Duodenal mucosa (tissue), 2 donors: ENCODE measurements around the gene RHOG.

Source experiments
- H3K27ac ChIP-seq: one replicate; pipeline ENCODE4 v1.7.0; 2013; ENCODE audit warnings: low read depth, low read length
- H3K27me3 ChIP-seq, 2 donors: one replicate each; pipeline ENCODE4 v1.7.0; 2013; ENCODE audit warnings: low read length in 2 of 2, control low read depth in 1 of 2; ENCODE audit not compliant: insufficient read depth in 2 of 2, control insufficient read depth in 1 of 2
- H3K36me3 ChIP-seq, 2 donors: one replicate each; pipeline ENCODE4 v1.7.0; 2013; ENCODE audit warnings: low read length in 2 of 2, control low read depth in 1 of 2; ENCODE audit not compliant: insufficient read depth in 2 of 2, control insufficient read depth in 1 of 2
- H3K4me1 ChIP-seq, 2 donors: one replicate each; pipeline ENCODE4 v1.7.0; 2013; ENCODE audit warnings: low read length in 2 of 2, control low read depth in 1 of 2; ENCODE audit not compliant: insufficient read depth in 2 of 2, control insufficient read depth in 1 of 2
- H3K4me3 ChIP-seq, 2 donors: one replicate each; pipeline ENCODE4 v1.7.0; 2013; ENCODE audit warnings: low read length in 2 of 2, low read depth in 1 of 2
- H3K9ac ChIP-seq, 2 donors: one replicate each; pipeline ENCODE4 v1.7.0; 2013; ENCODE audit warnings: low read length in 2 of 2, low read depth in 1 of 2
- H3K9me3 ChIP-seq, 2 donors: one replicate each; pipeline ENCODE4 v1.7.0; 2013; ENCODE audit warnings: low read length in 2 of 2, control low read depth in 1 of 2; ENCODE audit not compliant: control insufficient read depth in 1 of 2

Gene RHOG

DNA sequence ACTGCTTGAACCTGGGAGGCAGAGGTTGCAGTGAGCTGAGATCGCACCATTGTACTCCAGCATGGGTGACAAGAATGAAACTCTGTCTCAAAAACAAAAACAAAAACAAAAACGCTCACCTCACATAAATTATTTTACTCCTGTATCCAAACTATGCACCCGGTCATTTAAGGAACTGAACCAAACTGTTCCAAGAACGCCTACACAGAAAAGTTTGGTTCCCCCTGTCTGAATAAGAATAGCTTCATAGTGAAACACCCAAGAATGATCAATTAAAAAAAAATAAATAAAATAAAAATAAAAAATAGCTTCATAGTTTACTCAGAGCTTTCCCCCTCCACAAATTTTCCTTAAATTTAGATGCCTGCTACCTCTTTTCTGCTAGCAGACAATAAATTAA is 57.1 kb downstream of the RHOG start:
- Histone ChIP-seq H3K27ac (no peak overlapping the region), H3K4me3 (no peak overlapping the region)

GRCh38 chr11:3782963-3783362 is 57.8 kb downstream of the RHOG start:
- H3K4me3 ChIP-seq, result no peak overlapping the region
- H3K27ac ChIP-seq, result no peak overlapping the region
- no peak overlapping the region for H3K9ac ChIP-seq
- H3K9me3 ChIP-seq, result no peaks in the 10 kb centered on the region
- H3K4me1 ChIP-seq, result peaks cover 0 to 3% of the 10 kb centered on the region in 2 donors
- H3K27me3 ChIP-seq, result no peaks in the 10 kb centered on the region
- peaks cover 13 to 23% of the 10 kb centered on the region in 2 donors for H3K36me3 ChIP-seq

More for the DNA sequence above, 57.1 kb downstream of the RHOG start:
- Histone ChIP-seq H3K27me3 (no peaks in the 10 kb centered on the region), H3K36me3 (peaks cover 7 to 17% of the 10 kb centered on the region in 2 donors), H3K9ac (no peak overlapping the region), H3K4me1 (peaks cover 0 to 3% of the 10 kb centered on the region in 2 donors), H3K9me3 (no peaks in the 10 kb centered on the region)

GRCh38 chr11:3781423-3781822 is 59.3 kb downstream of the RHOG start:
- H3K27ac ChIP-seq, result no peak overlapping the region
- no peak overlapping the region for H3K9ac ChIP-seq

More at GRCh38 chr11:3781423-3781822, 59.3 kb downstream of the RHOG start:
- Histone ChIP-seq H3K4me1 (peaks cover 0 to under 1% of the 10 kb centered on the region in 2 donors), H3K9me3 (no peaks in the 10 kb centered on the region), H3K27me3 (no peaks in the 10 kb centered on the region), H3K4me3 (no peak overlapping the region), H3K36me3 (peaks cover 13 to 33% of the 10 kb centered on the region in 2 donors)
